Calu3 (cell line): Measurements from ENCODE around the gene NRCAM. TPM values are rescaled to one million over a fixed set of nuclear protein-coding genes. Genes with fewer than 3 reads are reported as not detected.

Source experiments
- BruUV-seq: library from RNA; stranded (reverse); fragments of 400-500 nt; replicated peaks from 2 replicates; lab custom pipeline; 2021; lab: Mats Ljungman, UMichigan
- CTCF ChIA-PET: fragments of 300-600 bp; sonication (Branson Sonifier 250); formaldehyde crosslinking; loops from one replicate; lab custom pipeline; 2022; ENCODE audit warnings: antibody characterized with exemption; lab: Charles Lee
- DNase-seq: peaks from one replicate; pipeline ENCODE4 v3.0.0; 2022
- H3K27ac Mint-ChIP-seq: one replicate; pipeline ENCODE4 v1.8.0; 2022; ENCODE audit warnings: mixed read lengths; ENCODE audit not compliant: unreplicated experiment
- H3K27me3 Mint-ChIP-seq: one replicate; pipeline ENCODE4 v1.8.0; 2022; ENCODE audit warnings: mixed read lengths; ENCODE audit not compliant: unreplicated experiment
- H3K36me3 Mint-ChIP-seq: one replicate; pipeline ENCODE4 v1.8.0; 2022; ENCODE audit warnings: mild to moderate bottlenecking, moderate library complexity, mixed read lengths; ENCODE audit not compliant: insufficient read depth, unreplicated experiment
- H3K4me1 Mint-ChIP-seq: one replicate; pipeline ENCODE4 v1.8.0; 2022; ENCODE audit warnings: mild to moderate bottlenecking, low read depth, mixed read lengths; ENCODE audit not compliant: unreplicated experiment
- H3K4me3 Mint-ChIP-seq: one replicate; pipeline ENCODE4 v1.8.0; 2022; ENCODE audit warnings: mild to moderate bottlenecking, low read depth, moderate library complexity, mixed read lengths; ENCODE audit not compliant: unreplicated experiment
- H3K9me3 Mint-ChIP-seq: one replicate; pipeline ENCODE4 v1.8.0; 2022; ENCODE audit warnings: low read depth, mixed read lengths; ENCODE audit not compliant: unreplicated experiment
- CTCF ChIP-seq: fragments of 200-600 bp; IDR thresholded peaks from one replicate; pipeline ENCODE4 v1.8.0; 2022; ENCODE audit warnings: antibody characterized with exemption; ENCODE audit not compliant: unreplicated experiment
- intact Hi-C: fragments of 100-400 bp; cut with micrococcal nuclease; formaldehyde crosslinking; loops from one replicate; pipeline ENCODE4 v1.10.0; 2022; ENCODE audit not compliant: unreplicated experiment
- total RNA-seq: library from RNA; stranded (reverse); gene quantifications from 2 replicates; pipeline ENCODE4 v1.2.3, GENCODE V29; 2022

Gene NRCAM
- total RNA-seq, 1 experiment from 2014 or later, result 15.0 TPM

- DNase-seq, result no peak
- no peaks in the 10 kb centered on the region for H3K4me1 Mint-ChIP-seq
- no peaks in the 10 kb centered on the region for H3K36me3 Mint-ChIP-seq
- no peaks in the 10 kb centered on the region for H3K27me3 Mint-ChIP-seq
- intact Hi-C loops, result no loop called here
- H3K4me3 Mint-ChIP-seq, result no peak overlapping the region
- BruUV-seq, result no TSS peak
- no peak for TF ChIP-seq CTCF
- no peak overlapping the region for H3K27ac Mint-ChIP-seq
- CTCF ChIA-PET, result interaction anchor here (0.6 kb wide), 1 partner anchor 890 kb away, joined by 3 read pairs; no protein-coding TSS in a partner anchor
- no peaks in the 10 kb centered on the region for H3K9me3 Mint-ChIP-seq
Measured at GRCh38 chr7:108156897-108157605, 299.2 kb downstream of the NRCAM start.

DNA sequence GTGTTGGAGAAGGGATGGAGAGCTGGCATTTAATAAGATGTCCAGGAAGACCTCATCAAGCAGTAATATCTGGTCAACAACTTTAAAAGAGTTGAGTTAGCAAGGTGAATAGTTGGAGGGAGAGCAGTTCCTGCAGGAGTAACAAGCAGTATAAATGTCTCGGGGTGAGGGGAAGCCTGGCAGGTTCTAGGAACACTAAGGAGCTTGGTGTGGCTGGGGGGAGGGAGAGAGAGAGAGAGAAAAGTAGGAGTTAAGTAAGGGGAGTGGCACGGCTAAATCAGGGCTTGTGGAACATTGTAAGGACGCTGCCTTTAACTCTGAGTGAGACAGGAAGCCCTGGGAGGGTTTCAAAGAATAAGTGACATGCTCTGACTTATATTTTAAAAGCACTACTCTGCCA lies 304.0 kb downstream of the NRCAM start:
- DNase-seq, result no peak
- Mint-ChIP-seq H3K9me3 (no peaks in the 10 kb centered on the region), H3K36me3 (no peaks in the 10 kb centered on the region), H3K4me1 (peaks cover 9% of the 10 kb centered on the region), H3K27ac (no peak overlapping the region), H3K27me3 (no peaks in the 10 kb centered on the region), H3K4me3 (no peak overlapping the region)
- no peak for TF ChIP-seq CTCF
- BruUV-seq, result no TSS peak
- CTCF ChIA-PET, result no interaction called here
- intact Hi-C loops, result no loop called here

DNA sequence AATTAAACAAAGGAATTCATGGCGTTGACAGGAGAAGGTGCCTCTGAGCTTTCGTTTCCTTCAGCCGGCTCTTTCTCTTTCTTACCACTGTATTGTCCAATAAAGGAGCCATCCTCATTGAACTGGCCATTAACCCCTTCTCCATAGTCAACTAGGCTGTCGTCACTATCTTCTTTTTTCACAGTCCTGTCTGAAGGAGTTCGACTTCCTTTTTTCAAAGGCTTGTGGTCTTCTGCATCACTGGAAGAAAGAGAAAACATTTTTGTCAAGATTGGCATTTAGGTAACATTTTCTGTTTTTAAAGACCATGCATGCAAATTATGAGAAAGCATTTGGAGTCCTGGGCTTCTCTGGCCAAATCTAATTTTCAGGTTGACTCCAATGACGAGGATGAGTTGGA lies 306.3 kb downstream of the NRCAM start:
- Mint-ChIP-seq H3K36me3 (no peaks in the 10 kb centered on the region), H3K27me3 (no peaks in the 10 kb centered on the region)
- TF ChIP-seq CTCF, result no peak

DNA sequence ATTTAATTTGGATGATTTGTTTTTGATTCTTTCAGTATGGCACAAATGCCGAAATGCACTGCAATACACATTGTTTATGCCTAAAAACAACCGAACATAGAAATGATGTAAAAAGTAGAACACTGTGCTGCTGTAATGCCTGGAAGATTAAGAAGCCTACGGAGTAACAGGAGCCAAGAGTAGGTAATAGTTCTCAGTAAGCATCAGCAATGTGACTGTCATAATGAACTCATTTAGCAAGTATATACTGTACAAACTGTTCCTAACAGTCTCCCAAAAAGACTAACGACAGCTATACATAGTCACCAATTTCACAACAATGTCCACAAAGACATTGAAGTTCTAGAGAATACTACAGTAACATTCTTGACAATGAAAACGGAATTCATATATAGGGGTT lies 307.1 kb downstream of the NRCAM start:
- no peak for DNase-seq
- Mint-ChIP-seq H3K4me3 (no peak overlapping the region), H3K9me3 (no peaks in the 10 kb centered on the region), H3K27me3 (no peaks in the 10 kb centered on the region), H3K36me3 (no peaks in the 10 kb centered on the region), H3K4me1 (peaks cover 9% of the 10 kb centered on the region), H3K27ac (no peak overlapping the region)
- intact Hi-C loops, result loop anchor here (5.0 kb wide), 1 partner anchor 197 kb away; no protein-coding TSS in a partner anchor
- no TSS peak for BruUV-seq
- CTCF ChIA-PET, result no interaction called here
- TF ChIP-seq CTCF, result no peak

More for the DNA sequence above, 306.3 kb downstream of the NRCAM start:
- CTCF ChIA-PET, result no interaction called here
- Mint-ChIP-seq H3K9me3 (no peaks in the 10 kb centered on the region), H3K4me3 (no peak overlapping the region), H3K4me1 (peaks cover 9% of the 10 kb centered on the region), H3K27ac (no peak overlapping the region)
- intact Hi-C loops, result loop anchor here (5.0 kb wide), 1 partner anchor 198 kb away; no protein-coding TSS in a partner anchor
- DNase-seq, result no peak
- BruUV-seq, result no TSS peak
